ENCODE measurements around the gene C7orf25.

Gene C7orf25

DNA sequence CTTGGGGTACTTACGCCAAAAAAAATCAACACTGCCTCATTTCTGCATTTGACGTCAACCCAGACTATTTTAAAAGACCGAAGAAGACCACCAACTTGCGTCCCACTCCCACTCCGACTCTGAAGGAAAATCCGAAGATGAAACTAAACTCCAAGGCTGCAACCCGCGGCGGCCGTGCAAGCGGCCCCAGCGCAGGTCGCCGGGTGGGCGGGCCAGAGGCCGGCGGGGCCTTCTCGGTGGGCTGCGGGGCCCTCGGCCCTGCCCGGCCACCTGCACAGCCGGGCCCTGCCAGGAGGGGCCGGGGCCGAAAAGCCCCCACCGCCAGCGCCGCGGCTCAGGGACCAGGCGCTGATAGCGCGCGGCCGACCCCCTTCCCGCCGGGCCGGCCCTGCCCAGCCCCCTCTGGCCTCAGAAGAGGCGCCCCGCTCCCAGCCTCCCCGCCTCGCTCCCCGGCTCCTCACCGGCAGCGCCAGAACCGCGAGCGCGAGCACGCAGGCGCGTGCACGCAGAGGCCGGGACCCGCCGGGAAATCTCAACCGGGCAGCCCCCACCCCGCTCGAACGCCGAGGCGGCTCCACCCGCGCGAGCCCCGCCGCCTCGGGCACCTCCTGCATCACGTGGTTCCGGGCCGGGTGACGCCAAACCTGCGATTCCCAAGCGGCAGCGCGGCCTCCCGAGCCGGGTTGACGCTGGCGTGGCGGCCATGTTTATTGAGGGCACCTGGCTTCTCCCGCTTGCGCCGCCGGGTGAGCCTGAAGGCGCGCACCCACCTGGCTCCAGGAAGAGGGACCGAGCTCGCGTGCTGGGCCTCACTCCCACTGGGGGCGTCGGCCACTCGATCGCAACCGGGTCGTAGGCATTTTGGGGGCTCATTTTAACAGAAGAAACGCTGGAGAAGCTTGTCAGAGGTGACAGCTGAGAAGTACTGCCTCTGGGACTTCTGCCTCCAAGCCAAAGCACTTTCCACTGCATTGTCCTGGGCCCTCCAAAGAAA, at the start of gene C7orf25:
C7orf25 (minus strand) TSS at position 617 of the 994 bp plus-strand sequence. CDS start 1,170 bp downstream, outside the sequence.
- DNase-seq (ENCODE audit: low spot score), result peak; percentile 91

DNA sequence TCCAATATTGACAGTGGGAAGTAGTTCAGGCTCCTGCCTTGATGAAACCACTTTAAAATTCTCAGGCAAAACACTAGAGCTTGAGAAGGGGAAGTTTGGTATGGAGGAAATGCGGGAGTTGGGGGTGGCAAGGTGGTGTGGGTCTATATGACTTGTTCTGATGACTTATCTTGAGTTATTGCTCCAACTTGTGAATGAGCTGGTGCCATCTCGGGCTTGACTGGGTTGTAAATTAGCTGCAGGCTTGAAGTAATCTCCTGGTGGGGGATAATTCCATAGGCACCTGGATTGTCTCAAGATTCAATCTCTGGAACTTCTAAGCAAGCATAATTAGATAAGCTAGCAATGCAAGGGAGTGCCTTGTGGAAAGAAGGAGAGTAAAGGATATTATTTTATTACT, 49.3 kb upstream of the C7orf25 start:
- no peak for DNase-seq (ENCODE audit: low spot score)

DNA sequence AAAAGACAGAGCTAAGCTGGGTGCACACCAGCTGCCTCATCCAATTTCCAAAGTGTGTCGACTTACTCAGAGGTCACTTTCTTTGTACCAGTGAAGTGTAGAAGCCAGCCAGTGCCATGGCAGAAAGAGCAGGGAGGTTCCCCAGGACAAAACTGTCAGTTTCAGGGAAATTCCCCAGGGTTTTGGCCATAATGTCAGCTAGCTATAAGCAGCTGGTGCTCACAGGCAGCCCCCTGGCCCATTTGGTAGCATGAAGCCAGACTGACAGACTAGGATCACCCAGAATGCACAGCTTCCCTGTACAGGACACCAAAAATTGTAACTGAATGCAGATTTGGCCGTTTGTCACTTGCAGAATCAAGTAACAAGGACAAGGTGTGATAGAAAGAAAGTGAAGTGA, 48.9 kb upstream of the C7orf25 start:
- no peak for DNase-seq (ENCODE audit: low spot score)

DNA sequence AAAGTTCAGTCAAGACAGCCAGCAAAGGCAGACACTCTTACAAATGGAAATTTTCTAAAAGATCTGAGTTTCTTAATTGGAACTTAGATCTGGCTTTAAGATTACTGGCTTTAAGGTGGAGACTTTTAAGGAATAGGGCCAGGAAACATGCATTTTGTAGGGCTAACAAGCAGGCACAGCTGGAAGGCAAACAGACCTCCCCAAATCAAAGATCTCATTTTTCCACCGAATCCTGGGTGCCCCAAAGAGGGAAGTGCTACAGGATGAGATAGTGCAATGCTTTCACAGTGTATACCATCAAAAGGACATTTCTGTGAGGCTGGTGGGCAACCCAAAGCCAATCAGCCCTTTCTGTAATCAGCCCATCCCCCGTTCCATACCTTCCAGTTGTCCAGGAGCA, 47.7 kb upstream of the C7orf25 start:
- DNase-seq (ENCODE audit: low spot score), result no peak

DNA sequence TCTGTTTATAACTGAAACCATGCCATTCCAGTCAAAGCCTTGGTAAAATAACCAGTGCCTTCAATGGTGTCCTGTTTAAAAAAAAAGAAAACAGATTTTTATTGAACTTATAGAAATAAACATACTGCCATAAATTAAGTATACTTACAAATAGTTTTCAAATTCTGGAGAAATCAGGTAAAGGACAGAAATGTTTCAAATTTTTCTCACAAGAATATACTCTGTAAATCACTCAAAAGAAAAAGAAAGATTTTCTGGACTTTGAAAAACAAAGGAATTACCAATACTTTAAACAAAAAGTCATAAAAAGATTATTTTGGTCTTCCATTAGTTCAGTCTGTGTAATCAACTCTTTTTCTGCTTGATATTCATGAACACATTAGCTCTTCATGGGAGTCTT, 44.2 kb upstream of the C7orf25 start:
- DNase-seq (ENCODE audit: low spot score), result no peak

DNA sequence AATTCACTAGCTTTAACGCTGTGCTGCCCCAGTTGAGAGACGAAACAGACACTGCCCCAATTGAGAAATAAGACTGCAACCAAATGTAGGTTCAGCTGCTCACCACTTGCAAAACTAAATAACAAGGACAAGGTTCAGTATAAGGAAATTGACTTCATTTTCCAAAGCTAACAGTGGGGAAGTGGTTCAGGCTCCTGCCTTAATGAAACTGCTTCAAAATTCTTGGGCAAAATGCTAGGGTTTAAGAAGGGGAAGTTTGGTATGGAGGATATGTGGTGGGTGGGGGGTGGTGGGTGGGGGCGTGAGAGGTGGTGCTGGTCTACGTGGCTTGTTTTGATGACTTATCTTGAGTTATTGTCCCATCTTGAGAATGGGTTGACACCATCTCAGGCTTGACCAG, 42.1 kb upstream of the C7orf25 start:
- no peak for DNase-seq (ENCODE audit: low spot score)

DNA sequence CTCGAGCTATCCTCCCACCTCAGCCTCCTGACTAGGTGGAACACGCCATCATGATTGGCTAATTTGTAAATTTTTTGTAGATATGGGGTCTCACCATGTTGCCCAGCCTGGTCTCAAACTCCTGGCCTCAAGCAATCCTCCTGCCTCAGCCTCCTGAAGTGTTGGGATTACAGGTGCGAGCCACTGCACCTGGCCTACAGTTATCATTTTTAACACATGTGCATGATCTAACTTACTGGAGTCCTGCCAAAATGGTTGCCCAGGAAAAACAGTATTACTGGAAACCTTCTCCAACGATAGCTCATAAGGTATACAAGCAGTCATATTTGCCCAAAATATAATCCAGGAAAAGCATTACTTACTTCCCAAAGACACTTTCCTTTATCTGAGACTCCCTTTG, 40.5 kb upstream of the C7orf25 start:
- no peak for DNase-seq (ENCODE audit: low spot score)

DNA sequence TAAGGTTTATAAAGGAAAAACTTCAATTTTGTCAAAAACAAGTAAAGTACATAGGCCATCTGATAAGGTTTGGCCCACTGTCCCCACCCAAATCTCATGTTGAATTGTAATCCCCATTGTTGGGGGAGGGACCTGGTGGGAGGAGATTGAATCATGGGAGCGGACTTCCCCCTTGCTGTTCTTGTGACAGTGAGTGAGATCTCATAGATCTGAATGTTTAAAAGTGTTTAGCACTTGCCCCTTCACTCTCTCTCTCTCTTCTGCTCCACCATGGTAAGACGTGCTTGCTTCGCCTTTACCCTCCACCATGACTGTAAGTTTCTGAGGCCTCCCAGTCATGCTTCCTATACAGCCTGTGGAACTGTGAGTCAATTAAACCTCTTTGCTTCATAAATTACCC, 38.5 kb upstream of the C7orf25 start:
- DNase-seq (ENCODE audit: low spot score), result no peak

DNA sequence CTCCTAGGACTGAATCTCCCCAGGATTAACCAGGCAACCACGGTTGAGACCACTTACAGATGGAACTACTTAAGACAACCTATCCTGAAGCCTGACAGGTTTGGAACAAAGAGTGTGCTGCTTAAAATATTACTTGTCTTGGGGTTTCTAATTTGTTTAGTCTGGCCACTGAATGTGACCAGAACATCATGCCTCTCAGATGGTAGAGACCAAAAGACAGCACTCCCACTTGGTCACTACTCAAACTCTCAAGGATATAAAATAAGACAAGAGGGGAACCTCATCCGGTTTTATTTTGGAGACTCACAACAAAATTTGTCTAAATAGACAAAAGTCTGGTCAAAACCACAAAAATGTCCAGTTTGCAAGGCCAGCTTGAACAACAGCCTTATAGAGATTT, 35.7 kb upstream of the C7orf25 start:
- DNase-seq (ENCODE audit: low spot score), result no peak

DNA sequence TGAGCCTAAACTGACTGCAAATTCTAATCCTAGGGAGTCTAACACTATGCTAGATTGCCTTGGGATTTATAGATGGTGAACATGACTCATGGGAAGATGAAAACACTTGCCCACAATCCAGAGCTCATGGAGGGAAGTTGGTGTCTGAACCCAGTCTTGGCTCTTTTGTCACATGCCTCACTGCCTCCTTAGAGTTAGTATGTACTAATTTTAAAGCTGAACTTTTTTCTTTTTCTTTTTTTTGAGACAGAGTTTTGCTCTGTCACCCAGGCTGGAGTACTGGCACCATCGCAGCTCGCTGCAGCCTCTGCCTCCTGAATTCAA, 34.7 kb upstream of the C7orf25 start:
- DNase-seq (ENCODE audit: low spot score), result no peak

DNA sequence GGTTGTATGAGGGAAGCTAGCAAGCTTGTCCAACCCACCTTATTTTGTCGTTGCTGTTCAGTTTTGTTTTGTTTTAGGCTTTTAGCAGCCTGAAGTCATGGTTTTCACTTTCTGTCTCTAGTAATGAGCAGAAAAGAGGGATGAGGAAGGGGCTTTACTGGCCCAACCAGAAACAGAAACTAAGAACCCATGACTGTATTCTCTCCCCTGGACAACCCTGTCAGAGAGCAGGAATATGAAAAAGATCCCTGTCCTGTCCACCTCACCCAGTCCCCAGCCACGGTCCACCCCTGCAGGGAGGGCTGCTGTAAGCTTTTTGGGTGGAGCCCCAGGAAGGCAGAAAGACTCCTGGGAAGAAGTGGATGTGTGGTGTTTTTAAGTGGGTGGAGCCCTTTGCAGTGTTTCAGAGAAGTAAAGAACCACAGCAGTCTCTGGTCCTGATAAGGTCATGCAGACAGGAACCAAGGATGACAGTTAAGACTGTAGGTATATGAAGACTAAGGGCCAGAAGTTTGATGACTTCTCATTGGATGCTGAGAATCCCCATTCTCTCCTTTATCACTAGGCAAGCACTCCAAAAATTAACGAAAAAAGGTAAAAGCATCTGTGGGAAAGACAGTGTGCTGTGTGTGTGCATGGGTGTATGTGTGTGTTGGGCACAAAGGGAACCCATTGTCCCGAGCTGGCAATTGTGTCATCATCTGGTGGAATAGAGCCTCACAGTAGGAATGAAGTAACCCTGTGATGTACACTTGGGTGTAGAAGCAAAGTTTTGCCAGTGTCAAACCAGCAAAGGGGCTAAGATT, 34.2 kb upstream of the C7orf25 start:
- DNase-seq (ENCODE audit: low spot score), result no peak

DNA sequence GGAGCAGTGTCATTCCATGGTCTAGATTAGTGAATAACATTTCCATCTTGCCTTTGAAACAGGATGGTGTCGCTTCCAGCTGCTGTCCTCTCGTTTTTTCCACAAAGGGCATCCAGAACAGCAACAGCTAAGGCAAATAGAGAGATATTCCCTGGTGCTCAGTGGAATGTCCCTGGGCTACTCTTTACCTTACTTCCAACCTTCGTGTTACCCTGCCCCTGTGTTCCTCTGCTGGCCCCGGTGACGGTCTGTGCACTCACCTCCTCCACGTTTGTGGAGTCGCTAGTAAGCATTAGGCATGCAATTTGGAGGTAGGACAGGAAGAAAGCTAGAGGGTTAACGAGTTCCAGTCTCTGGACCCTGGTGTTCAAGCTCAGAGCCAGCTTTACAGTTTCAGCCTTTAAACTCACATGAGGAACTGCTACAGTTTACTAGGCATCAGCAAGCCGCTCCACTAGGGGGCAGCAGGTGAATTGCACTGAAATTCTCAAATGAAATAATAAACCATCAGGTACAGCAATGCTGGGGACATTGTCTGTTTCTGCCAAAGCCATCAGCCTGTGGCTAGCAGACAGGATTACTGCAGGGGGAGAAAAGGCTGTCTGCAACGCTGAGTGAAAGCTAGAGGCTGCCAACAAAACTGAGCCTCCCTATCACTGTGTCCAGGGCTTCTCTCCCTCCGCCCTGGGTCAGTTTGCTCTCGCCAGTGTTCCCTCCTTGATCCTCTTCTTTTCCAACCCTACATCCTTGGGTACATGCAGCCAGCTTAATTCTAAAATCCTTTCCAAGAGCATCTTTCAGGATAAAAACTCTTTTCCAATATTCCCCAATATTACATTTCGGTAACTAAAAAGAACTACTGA, 29.3 kb upstream of the C7orf25 start:
- DNase-seq (ENCODE audit: low spot score), result peak; percentile 55

DNA sequence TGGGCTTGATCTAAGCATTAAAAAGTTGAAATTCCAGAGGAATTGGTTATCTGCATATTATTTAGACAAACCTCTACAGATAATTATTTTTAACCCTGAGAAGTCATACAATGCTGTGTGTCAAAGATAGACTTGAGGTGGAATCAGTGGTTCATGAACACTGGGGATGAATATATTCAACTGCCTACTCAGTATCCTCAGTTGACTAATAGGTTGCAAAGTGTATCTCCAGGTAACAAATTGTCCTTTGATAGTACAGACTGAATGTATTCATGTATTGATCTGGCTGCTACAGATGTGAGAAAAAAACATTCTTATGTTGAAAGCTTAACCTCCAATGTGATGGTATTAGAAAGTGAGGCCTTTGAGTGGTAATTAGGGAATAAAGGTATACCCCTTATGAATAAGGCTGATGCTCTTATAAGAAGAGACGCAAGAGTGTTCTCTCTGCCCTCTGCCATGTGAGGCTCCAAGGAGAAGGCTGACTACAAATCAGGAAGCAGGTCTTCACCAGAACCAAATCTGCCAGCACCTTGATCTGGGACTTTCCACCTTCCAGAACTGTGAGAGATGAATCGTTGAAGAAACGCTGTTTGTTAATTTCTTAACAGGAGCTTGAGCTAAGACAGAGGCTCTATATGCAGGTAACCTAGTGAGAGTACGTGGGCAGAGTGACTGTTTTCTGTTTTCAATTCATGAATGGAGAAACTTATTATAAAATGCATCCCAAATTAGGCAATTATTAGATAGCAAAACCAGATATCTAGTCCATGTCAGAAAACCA, 27.8 kb upstream of the C7orf25 start:
- no peak for DNase-seq (ENCODE audit: low spot score)

DNA sequence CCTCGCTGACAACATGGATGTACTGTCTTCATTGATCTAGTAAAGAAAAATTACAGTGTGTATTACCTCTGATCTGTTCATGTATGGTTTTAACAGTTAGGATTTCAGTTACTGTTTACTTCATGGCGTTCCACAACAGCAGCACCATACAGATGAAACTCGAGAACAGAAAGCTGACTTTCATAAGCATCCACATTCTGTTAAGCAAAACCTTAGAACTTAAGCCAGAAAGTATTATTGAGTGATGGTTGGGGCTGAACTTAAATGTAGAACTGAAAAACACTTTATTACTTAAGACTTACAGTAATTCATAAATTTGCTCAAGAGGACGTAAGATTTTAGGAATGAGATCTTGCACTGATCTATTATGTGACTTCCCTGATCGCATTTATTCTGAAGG, 24.0 kb upstream of the C7orf25 start:
- DNase-seq (ENCODE audit: low spot score), result no peak

DNA sequence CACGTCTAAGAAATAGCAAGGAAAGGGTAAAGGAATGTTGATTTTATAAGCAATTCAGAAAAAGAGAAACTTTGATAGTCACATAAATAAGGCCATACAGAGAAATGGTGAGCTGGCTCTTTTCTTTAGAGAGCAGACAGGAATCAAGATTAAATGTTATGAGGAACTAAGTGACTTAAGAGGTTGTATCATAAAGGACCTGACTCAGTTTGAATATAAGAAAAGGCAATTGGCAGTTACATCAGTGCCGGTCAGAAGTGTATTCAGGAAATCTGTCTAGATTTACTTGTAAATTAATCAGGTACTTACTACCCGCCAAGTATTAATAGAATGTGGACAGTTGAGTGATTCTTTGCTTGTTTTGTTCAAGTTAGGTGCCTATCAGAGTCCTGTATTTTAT, 22.4 kb upstream of the C7orf25 start:
- no peak for DNase-seq (ENCODE audit: low spot score)

DNA sequence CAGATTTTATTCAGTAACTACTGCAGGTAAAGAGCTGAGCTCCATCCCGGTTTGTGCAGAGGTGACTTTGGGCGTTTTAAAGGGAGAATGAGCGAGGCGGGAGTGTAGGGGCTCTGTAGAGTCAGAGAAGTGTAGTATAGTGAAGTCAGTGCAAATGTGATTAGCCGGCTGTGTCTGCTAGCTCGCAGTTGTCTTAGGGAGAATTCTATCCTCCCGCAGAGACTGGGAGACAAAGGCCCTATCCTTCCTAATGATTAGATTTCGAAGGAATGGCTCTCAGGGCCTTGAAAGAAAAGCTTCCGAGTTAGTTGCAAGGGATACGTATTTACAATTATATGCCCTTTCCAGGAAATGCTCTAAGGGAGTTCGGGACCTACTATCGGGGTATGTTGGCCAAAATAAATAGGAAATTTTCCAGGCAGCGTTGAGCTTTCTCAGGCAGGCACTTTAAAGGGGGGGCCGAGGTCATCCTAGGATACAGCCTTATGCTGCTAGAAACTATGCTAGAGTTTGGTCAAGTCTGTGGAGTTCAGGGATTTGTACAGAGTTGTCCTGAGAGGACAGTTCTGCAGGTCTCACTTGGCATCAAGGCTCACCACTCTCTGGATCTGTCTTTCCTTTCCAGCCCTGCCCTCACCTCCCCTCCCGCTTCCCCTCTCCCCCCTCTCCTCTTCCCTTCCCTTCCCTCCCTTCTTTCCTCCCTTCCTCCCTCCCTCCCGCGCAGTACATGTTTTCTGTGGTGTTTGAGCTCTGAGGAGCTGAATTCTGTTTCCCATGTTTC, 21.1 kb upstream of the C7orf25 start:
- peak; percentile 17 for DNase-seq (ENCODE audit: low spot score)

DNA sequence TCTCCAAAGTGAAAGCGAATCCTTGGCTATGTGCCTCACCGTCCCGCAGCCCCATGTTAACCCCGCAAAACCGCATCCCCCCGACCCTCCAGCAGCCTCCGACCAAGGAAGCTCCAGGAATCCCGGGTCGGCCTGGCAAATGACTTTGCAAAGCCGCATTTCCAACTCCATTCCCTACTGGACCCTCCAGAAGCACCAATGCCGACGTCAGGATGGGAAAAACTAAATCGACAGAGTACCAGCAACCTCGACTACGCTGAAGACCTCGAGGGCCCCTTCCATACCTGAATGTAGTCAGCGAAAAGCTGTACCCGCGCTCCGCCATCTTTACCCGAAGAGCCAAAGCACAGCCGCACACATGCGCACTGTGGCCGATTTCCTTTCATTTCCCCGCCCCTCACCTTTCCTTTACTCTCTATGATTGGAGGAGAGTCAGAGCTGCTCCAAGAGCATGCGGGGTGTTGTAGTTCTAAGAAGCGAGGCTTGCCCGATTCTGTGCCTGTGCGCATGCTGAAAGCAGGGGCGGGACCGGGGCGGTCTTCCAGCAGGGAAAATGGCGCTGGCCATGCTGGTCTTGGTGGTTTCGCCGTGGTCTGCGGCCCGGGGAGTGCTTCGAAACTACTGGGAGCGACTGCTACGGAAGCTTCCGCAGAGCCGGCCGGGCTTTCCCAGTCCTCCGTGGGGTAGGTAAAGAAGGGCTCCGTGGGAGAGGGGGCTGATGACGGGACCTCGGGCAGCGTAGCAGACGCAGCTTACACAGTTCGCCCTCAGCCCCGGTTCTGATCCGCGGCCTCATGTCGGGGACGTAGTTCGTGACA, 20.2 kb upstream of the C7orf25 start, which contains the start of the genes MRPL32 and PSMA2:
MRPL32 (plus strand) TSS at position 543 of the 818 bp plus-strand sequence; CDS start at position 554, 11 bp downstream.
PSMA2 (minus strand) TSS at position 341 of the 818 bp plus-strand sequence; CDS start at position 325, 16 bp downstream.
- DNase-seq (ENCODE audit: low spot score), result peak; percentile 98

DNA sequence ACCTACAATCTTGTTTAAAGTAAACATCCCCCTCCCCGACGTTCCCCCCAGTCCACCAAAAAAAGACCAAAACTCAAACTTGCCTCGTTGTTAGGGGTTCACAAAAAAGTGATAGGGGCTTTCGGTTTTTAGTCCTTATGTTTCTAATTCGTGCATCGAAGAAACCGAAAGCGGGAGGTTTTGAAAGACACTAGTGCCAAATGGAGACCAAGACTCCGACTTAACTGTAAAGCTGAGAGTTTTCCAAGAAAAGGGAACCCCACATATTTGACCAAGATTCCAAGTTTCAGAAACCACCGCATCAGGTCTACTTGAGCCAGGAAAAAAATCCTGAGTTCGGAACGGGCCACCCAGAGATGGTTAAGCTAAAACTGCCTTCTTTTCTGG, 19.6 kb upstream of the C7orf25 start:
- no peak for DNase-seq (ENCODE audit: low spot score)

DNA sequence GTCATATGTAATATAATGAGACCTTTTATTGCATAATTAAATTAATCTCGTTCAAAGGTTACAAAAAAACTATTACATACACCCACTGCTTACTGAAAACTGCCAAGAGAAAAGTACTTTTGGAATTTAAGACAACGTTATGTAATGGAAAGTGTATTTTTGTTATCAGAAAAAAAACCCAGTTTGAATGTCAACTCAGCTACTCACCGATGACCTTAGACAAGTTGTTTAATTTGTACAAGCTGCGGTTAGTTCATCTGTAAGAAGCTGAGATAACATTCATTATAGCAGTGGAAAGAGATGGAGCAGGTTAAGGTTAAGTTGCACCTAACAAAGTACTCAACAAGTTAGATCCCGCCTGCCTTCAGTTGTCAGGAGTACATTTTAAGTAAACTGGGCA, 19.0 kb upstream of the C7orf25 start:
- DNase-seq (ENCODE audit: low spot score), result peak; percentile 28

All from hematopoietic multipotent progenitor cell treated with erythropoietin and hydrocortisone succinate and interleukin-3 and kit ligand, for 17 days (in vitro differentiated cells).